Large intestine (tissue), 3 donors: Measurements from ENCODE around the gene CAMTA1. TPM values are rescaled to one million over a fixed set of nuclear protein-coding genes. Genes with fewer than 3 reads are reported as not detected.

Source experiments
- DNase-seq, 2 donors: peaks; one replicate each; pipeline versions ENCODE4 v3.0.0 to v3.0.0-alpha.2; 2013
- H3K27ac ChIP-seq: one replicate; pipeline ENCODE4 v1.5.1; 2013; ENCODE audit warnings: low read length
- H3K27me3 ChIP-seq: 2 replicates; pipeline ENCODE4 v1.6.1; 2013; ENCODE audit warnings: low read length; ENCODE audit not compliant: control insufficient read depth, insufficient read depth
- H3K36me3 ChIP-seq: 2 replicates; pipeline ENCODE4 v1.6.1; 2013; ENCODE audit warnings: low read length; ENCODE audit not compliant: control insufficient read depth, insufficient read depth
- H3K4me1 ChIP-seq: one replicate; pipeline ENCODE4 v1.6.1; 2013; ENCODE audit warnings: low read length; ENCODE audit not compliant: control insufficient read depth, insufficient read depth
- H3K4me3 ChIP-seq: one replicate; pipeline ENCODE4 v1.5.1; 2013; ENCODE audit warnings: low read length
- H3K9me3 ChIP-seq: one replicate; pipeline ENCODE4 v1.6.1; 2013; ENCODE audit warnings: mild to moderate bottlenecking, low read depth, low read length, moderate library complexity; ENCODE audit not compliant: control insufficient read depth
- WGBS: methylation state at CpG from one replicate; pipeline ENCODE4 v1.1.5; 2013; ENCODE audit warnings: low lambda C conversion rate; ENCODE audit not compliant: insufficient coverage; 5-methylcytosine and 5-hydroxymethylcytosine counted together
- polyA plus RNA-seq: library from polyadenylated mRNA; unstranded; fragments of 120-200 nt; gene quantifications from one replicate; pipeline ENCODE4 v1.2.1, GENCODE V29; 2013

CAMTA1 gene
- polyA plus RNA-seq, 1 donor: 67.9 TPM

- Histone ChIP-seq H3K27ac (no peak overlapping the region), H3K4me1 (no peaks in the 10 kb centered on the region), H3K4me3 (no peak overlapping the region), H3K36me3 (peaks cover 3% of the 10 kb centered on the region), H3K27me3 (no peaks in the 10 kb centered on the region), H3K9me3 (no peaks in the 10 kb centered on the region)
- 100% methylated on average over 2 of the region's 2 CpGs for WGBS
- DNase-seq: peak in 1 of 2 donors; percentile 28
These were observed 8.9 kb downstream of the CAMTA1 start for GRCh38 chr1:6794164-6794563.

- peaks cover 3% of the 10 kb centered on the region for H3K36me3 ChIP-seq
- no CpG with 5 or more reads among the region's 4 CpGs for whole genome bisulfite sequencing
- no peak for DNase-seq
- H3K27ac ChIP-seq: no peak overlapping the region
- H3K4me1 ChIP-seq: no peaks in the 10 kb centered on the region
- no peaks in the 10 kb centered on the region for H3K27me3 ChIP-seq
- H3K4me3 ChIP-seq: no peak overlapping the region
- H3K9me3 ChIP-seq: no peaks in the 10 kb centered on the region
These were observed 9.9 kb downstream of the CAMTA1 start for GRCh38 chr1:6795203-6795602.

GRCh38 chr1:6795661-6796060 lies 10.4 kb downstream of the CAMTA1 start:
- Histone ChIP-seq H3K27ac (no peak overlapping the region), H3K4me1 (no peaks in the 10 kb centered on the region), H3K27me3 (no peaks in the 10 kb centered on the region), H3K4me3 (no peak overlapping the region), H3K9me3 (no peaks in the 10 kb centered on the region), H3K36me3 (peaks cover 3% of the 10 kb centered on the region)
- DNase-seq: no peak
- WGBS: 38% methylated on average over 2 of the region's 2 CpGs

- Histone ChIP-seq H3K36me3 (peaks cover 3% of the 10 kb centered on the region), H3K27me3 (no peaks in the 10 kb centered on the region), H3K4me1 (peaks cover 2% of the 10 kb centered on the region), H3K27ac (no peak overlapping the region), H3K4me3 (no peak overlapping the region), H3K9me3 (no peaks in the 10 kb centered on the region)
- no CpG with 5 or more reads among the region's 9 CpGs for WGBS
- no peak for DNase-seq
These were observed 10.8 kb downstream of the CAMTA1 start for GRCh38 chr1:6796095-6796494.

GRCh38 chr1:6799499-6799898 lies 14.2 kb downstream of the CAMTA1 start:
- H3K4me1 ChIP-seq: peaks cover 4% of the 10 kb centered on the region
- no peak overlapping the region for H3K4me3 ChIP-seq
- no peak overlapping the region for H3K27ac ChIP-seq
- peak in 1 of 2 donors; percentile 17 for DNase-seq
- H3K9me3 ChIP-seq: no peaks in the 10 kb centered on the region
- peaks cover 3% of the 10 kb centered on the region for H3K36me3 ChIP-seq
- H3K27me3 ChIP-seq: no peaks in the 10 kb centered on the region
- WGBS: no CpG with 5 or more reads among the region's 4 CpGs

- Histone ChIP-seq H3K4me1 (peaks cover 4% of the 10 kb centered on the region), H3K36me3 (peaks cover 3% of the 10 kb centered on the region), H3K27ac (no peak overlapping the region), H3K9me3 (no peaks in the 10 kb centered on the region), H3K27me3 (no peaks in the 10 kb centered on the region), H3K4me3 (no peak overlapping the region)
- 20% methylated on average over 1 of the region's 4 CpGs for WGBS
- DNase-seq: no peak
These were observed 15.5 kb downstream of the CAMTA1 start for GRCh38 chr1:6800745-6801144.

- Histone ChIP-seq H3K36me3 (peaks cover 3% of the 10 kb centered on the region), H3K9me3 (no peaks in the 10 kb centered on the region), H3K27me3 (no peaks in the 10 kb centered on the region), H3K27ac (no peak overlapping the region), H3K4me3 (no peak overlapping the region), H3K4me1 (peaks cover 4% of the 10 kb centered on the region)
- DNase-seq: no peak
- WGBS: 100% methylated on average over 1 of the region's 2 CpGs
These were observed 15.9 kb downstream of the CAMTA1 start for GRCh38 chr1:6801199-6801598.

GRCh38 chr1:6801966-6802365 lies 16.7 kb downstream of the CAMTA1 start:
- H3K4me3 ChIP-seq: no peak overlapping the region
- no peak overlapping the region for H3K27ac ChIP-seq
- H3K4me1 ChIP-seq: peaks cover 7% of the 10 kb centered on the region
- peaks cover under 1% of the 10 kb centered on the region for H3K36me3 ChIP-seq
- no peaks in the 10 kb centered on the region for H3K27me3 ChIP-seq
- no peak for DNase-seq
- no CpG with 5 or more reads among the region's 3 CpGs for WGBS
- H3K9me3 ChIP-seq: no peaks in the 10 kb centered on the region

GRCh38 chr1:6802454-6802853 lies 17.2 kb downstream of the CAMTA1 start:
- H3K4me1 ChIP-seq: peaks cover 9% of the 10 kb centered on the region
- DNase-seq: no peak
- H3K9me3 ChIP-seq: no peaks in the 10 kb centered on the region
- no peaks in the 10 kb centered on the region for H3K27me3 ChIP-seq
- H3K27ac ChIP-seq: no peak overlapping the region
- WGBS: no CpG with 5 or more reads among the region's 2 CpGs
- no peak overlapping the region for H3K4me3 ChIP-seq
- H3K36me3 ChIP-seq: no peaks in the 10 kb centered on the region

GRCh38 chr1:6802893-6803292 lies 17.6 kb downstream of the CAMTA1 start:
- no peaks in the 10 kb centered on the region for H3K9me3 ChIP-seq
- no peaks in the 10 kb centered on the region for H3K27me3 ChIP-seq
- H3K4me1 ChIP-seq: peaks cover 11% of the 10 kb centered on the region
- H3K4me3 ChIP-seq: no peak overlapping the region
- H3K36me3 ChIP-seq: no peaks in the 10 kb centered on the region
- no peak overlapping the region for H3K27ac ChIP-seq
- no peak for DNase-seq
- WGBS: 80% methylated on average over 1 of the region's 8 CpGs

- Histone ChIP-seq H3K27me3 (no peaks in the 10 kb centered on the region), H3K27ac (no peak overlapping the region), H3K4me1 (peaks cover 14% of the 10 kb centered on the region), H3K9me3 (no peaks in the 10 kb centered on the region), H3K36me3 (no peaks in the 10 kb centered on the region), H3K4me3 (no peak overlapping the region)
- WGBS: no CpG with 5 or more reads among the region's 2 CpGs
- DNase-seq: no peak
These were observed 18.1 kb downstream of the CAMTA1 start for GRCh38 chr1:6803357-6803756.
